GM12892 (cell line): ENCODE results near the gene ZNF385C.

Experiments
- POLR2A ChIP-seq: IDR thresholded peaks from 2 replicates; pipeline ENCODE4 v1.6.1; 2011; ENCODE audit warnings: low read depth, low read length, control low read depth
- POLR2AphosphoS5 ChIP-seq: IDR thresholded peaks from 2 replicates; pipeline ENCODE4 v1.6.1; 2011; ENCODE audit warnings: low read depth, low read length, control low read depth

- TF ChIP-seq POLR2A: no peak
- peak; percentile 20; the same call in 1 of the 2 replicates for TF ChIP-seq POLR2AphosphoS5
These were observed 35.3 kb upstream of the ZNF385C start for GRCh38 chr17:42133461-42134041.
